HT-29 (cell line): ENCODE results near the gene PDE2A. TPM values are rescaled to one million over a fixed set of nuclear protein-coding genes. Genes with fewer than 3 reads are reported as not detected.
A peak's percentile ranks its signal among the peaks of the same experiment; 100 is the strongest.

Experiments used
- DNase-seq: peaks from one replicate; pipeline ENCODE4 v3.0.0-alpha.2; 2015; ENCODE audit warnings: low spot score
- total RNA-seq: library from RNA; depleted of rRNA; stranded (reverse); fragments of >200 nt; shearing (Covaris generic); gene quantifications from 2 replicates; pipeline ENCODE4 v1.2.3, GENCODE V29; 2014

The PDE2A gene
- total RNA-seq, 1 experiment from 2014 or later: 0.79 TPM

- DNase-seq: no peak
Observed at GRCh38 chr11:72591023-72591422, 83.2 kb downstream of the PDE2A start.

DNA sequence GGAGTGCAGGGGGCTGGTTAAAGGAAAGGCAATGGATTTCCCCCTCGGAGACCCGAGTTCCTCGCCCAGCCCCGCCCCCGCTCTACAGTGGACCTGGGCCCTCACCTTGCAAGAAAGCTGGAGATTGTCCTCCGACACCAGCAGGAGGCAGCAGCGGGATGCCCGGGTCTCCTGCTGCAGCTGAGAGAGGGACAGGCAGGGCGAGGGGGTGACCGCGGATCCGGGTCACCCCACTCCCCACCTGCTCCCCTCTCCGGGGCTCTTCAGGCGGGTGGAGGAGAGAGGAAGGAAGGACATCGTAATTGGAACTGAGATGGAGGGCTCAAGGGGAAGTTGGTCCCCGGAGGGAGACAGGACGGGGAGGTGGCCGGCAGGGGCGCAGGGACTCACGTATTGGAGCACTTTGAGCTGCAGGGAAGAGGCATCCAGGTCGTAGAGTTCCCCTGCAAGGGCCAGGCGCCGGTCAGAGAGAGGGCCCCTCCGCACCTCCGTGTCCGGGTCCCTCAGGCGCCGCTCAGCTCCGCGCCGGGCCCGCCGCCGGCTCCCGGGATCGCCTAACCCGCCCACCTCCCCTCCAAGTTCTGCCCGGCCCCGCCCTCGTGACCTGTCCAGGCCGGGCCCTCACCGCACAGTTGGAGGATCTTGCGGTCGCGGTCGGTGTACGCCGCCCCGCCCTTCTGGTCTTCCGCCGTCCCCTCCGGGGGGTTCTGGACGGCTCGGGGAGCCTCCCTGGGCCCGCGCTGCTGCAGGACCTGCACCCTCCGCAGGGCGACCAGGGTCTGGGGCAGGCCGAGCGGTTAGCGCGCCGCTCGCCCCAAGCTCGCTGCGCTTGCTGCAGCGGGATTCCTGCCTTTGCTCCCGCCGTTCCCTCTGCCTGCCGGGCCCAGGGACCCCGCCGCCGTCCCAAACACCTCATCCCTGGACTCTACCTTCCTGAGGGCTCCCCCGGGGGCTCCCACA lies 84.1 kb downstream of the PDE2A start:
- no peak for DNase-seq

DNA sequence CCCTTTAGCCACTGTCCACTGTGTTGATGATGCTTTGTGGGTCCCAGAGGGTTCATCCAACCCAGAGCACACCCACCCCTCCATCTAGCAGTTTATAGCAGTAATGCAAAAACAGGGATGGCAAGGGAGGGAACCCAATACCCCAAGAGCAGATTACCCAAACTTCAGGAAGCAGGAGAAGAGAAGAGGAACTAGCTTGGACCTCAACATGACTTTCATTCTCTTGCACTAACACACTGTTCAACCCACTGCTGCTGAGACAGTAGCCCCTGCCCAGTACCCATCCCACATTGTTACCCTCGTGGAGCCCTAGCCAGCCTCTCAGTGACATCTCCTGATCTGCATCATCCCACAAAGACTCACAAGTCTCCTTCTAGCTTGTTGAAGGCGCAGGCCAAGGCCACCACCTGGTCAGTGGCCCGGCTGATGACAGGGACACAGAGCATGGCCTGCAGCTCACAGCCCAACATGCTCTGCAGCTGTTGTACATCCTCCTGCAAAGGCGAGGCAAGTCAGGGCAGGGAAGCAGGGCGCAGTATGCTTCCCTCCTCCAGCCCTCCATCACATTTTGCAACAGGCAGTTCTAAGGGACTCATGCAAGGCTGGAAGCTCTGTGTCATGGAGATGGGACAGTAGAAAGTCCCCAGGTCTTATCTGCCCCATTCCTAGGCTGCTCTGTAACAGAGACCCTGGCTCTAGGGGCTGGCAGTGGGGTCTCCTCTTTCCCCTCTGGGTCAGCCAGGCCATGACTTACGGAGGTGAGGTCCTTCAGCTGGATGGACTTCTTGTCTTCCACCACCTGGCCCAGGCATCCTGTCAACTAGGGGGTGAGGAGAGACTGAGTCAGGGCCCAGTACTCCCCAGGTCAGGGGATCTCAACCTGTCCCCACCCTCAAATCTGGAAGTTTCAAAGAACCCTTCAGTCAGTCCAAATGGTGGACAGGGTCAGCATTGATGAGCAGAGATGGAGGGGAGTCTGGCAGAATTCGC lies 85.5 kb downstream of the PDE2A start:
- DNase-seq: no peak

GRCh38 chr11:72587696-72588095 lies 86.5 kb downstream of the PDE2A start:
- no peak for DNase-seq

GRCh38 chr11:72586321-72587090 lies 87.7 kb downstream of the PDE2A start:
- DNase-seq: no peak

DNA sequence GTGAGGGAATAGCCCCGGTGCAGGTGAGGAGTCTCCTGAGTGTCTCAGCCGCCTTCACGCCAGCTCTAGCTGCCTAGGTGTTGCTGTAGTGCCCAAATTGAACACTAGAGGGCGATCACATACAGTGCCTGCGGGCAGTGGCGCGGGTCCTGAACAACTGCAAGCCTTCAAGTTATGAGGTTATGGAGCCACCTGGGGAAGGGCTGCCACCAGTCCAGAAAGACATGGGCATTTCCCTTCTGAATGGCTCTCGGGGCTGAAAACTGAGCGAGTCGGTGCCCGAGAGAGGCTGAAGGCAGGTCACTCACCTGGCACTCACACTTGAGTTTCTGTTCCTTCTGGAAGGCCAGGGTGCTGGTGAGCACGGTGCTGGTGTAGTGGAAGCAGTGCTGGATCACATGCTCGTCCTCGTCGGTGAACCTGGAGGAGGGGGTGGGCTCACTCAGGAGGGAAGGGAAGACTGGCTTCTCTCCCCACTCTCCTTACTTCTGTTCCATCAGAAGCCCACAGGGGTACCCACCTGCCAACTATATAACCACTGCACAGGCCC lies 88.4 kb downstream of the PDE2A start:
- DNase-seq: peak; percentile 90

DNA sequence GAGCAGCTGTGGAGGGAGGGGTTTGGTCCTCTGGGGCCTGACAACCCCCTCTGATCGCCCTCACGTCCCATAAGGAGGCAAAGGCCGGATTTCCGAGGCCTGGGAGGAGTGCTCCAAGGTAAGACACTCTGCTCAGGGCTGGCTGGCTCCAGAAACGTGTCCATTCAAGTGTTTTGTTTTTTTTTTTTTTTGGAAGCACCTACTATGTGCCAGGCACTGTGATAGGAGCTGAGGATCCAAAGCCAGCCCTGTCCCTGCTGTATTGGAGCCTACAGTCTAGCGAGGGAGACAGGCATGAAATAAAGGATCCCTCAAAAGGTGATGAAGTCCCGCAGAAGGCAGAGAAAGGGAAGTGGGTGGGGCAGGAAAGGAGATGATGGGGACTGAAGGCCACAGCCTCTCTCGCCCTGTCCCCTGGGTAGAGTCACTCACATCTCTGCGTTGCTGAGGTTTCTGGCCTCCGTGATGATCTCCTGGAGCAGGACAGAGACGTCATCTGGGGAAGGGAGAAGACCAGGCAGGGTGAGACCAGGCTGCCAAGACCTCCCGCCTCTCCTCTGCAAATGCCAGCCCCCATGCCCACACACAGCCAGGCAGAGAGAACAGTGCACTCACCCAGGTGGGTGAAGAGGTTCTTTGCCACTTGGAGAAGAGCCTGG lies 89.2 kb downstream of the PDE2A start:
- DNase-seq: no peak

GRCh38 chr11:72584293-72584938 lies 89.8 kb downstream of the PDE2A start:
- DNase-seq: no peak

- no peak for DNase-seq
Observed at GRCh38 chr11:72583616-72584292, 90.5 kb downstream of the PDE2A start.

DNA sequence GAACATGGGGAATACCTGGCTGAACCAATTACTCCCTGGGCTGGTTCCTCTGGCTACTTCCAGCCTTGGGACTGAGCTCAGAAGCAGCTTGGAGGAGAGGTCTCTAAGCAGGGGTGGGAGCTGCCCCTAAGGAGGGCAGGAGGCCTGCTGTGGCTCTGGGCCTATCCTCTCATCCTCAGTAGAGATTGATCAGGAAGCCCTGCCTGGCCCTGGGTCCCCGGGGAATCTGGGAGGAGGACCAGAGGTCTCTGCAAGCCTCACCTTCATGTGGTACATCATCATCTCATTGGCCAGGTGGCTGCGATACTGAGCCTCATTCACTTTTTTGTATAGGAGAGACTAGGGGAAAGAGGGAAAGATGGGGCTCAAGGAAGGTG lies 91.1 kb downstream of the PDE2A start:
- no peak for DNase-seq

- DNase-seq: no peak
Observed at GRCh38 chr11:72582206-72583176, 91.7 kb downstream of the PDE2A start.

DNA sequence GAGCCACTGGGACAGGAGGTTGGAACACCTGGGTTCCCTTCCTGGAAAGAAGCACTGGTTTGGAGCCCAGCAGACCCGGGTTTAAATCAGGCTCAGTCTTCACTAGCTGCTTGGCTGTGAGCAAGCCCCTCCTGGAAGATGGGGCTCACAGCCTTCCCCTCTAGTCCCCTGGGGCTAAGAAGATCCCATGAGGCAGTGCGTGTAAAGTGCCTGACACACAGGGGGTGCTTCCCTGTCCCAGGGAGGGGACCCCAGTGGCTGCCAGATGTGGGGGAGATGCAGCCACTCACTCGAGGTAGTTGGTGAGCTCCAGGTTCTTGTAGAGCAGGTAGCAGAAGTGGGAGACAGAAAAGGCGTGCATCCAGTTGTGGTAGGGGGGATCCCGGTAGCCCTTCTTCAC lies 93.2 kb downstream of the PDE2A start:
- DNase-seq: no peak

DNA sequence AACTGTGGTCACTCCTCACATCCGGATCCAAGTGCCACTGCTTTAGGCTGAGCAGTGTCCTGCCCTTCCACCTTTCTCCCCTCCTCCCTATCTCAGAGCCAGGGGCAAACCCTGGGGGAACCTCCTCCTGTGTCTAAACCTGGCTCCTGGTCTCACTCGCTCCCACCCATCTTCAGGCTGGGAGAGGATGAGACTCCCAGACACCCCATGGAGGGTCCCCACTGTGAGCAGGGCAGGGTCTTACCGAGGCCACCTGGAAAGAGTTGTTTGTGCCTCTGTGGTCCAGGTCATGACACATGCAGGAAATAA lies 93.6 kb downstream of the PDE2A start:
- DNase-seq: no peak

GRCh38 chr11:72579816-72580641 lies 94.2 kb downstream of the PDE2A start:
- no peak for DNase-seq

DNA sequence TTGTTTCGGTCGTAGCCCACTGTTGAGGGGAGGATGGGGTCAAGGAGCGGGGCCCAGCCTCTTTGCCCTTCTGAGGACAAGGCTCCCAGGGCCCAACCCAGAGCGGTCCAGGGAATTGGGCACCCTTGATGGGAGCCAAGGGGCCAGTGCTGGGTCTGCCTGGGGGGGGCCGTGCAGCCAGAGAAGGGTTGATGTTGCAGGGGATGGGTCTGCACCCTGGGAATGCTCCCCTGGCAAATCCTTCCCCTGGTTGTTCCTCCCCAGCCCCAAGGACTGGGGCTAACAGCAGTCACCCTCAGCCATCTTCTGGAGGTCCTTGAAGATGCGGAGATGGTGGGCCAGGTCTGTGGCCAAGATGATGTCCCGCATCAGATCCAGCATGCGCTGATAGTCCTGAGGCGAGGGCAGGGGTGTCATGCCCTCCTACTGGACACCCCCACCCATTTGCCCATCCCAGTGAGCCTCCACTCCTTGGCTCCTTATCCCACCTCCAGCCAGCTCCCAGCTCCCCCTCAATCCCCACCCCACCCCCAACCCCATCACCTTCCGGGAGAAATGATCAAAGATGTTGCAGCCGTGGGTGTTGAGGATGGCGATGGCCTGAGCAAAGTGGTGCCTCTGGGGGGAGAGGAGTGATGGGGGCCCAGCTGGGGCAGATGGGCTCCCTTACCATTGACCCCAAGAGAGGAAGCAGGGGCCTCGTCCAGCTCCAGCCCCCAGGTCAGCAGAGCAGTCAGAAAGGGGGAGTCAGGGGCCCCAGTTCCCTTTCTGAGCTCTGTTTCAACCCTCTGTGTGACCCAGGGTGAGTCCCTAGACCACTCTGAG lies 95.0 kb downstream of the PDE2A start:
- no peak for DNase-seq

GRCh38 chr11:72578566-72578965 lies 95.7 kb downstream of the PDE2A start:
- no peak for DNase-seq

GRCh38 chr11:72578051-72578450 lies 96.2 kb downstream of the PDE2A start:
- DNase-seq: no peak
